Fibroblast of skin of right quadriceps (primary cell): ENCODE results near the gene IL1RAP.
A peak's percentile ranks its signal among the peaks of the same experiment; 100 is the strongest.
"Not testable (repeated sequence)": the region's sequence is repeated elsewhere in the genome, so short reads cannot be mapped to it uniquely, and the experiment has no call there.

ENCODE experiments used
- DNase-seq: peaks from one replicate; pipeline ENCODE4 v3.0.0-alpha.2; 2013

The IL1RAP gene

DNA sequence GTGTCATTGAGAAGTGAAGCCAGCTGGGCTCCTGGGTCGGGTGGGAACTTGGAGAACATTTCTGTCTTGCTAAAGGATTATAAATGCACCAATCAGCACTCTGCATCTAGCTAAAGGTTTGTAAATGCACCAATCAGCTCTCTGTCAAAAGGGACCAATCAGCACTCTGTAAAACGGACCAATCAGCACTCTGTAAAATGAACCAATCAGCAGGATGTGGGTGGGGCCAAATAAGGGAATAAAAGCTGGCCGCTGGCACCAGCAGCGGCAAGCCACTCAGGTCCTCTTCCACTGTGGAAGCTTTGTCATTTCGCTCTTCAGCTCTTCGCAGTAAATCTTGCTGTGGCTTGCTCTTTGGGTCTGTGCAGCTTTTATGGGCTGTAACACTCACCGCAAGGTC, 164.0 kb downstream of the IL1RAP start:
- not testable (repeated sequence) for DNase-seq

DNA sequence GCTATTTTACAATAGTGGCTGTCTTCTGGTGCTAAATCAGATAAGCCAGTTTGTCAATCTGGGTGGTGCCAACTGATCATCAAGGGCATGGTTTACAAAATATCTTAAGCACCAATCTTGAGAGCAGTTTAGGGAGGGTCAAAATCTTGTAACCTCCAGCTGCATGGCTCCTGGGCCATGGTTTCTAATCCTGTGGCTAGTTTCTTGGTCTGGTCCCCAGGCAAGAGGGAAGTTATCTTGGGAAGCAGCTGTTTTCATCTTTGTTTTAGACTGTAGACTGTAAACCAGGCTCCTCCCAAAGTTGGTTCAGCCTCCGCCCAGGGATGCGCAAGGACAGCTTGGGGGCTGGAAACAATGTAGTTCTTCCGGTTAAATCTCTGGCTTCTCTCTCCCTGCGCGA, 166.8 kb downstream of the IL1RAP start:
- no peak for DNase-seq

DNA sequence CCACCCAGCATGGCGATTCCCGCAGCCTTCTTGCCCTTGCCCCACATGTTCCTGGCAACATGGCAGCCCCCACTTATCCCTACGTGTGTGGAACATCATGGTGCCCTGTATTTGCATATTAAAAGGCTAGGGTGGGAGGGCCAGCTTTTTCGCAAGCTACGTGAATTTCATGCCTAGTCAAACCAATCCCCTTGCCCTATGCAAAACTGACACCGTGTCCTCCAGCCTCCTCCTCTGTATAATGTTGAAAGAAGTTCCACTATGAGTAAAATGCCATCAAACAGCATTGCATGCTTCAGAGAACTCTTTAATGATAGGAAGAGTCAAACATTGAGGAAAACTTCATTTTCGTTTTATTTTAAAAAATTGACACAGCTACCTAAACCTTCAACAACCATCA, 170.9 kb downstream of the IL1RAP start:
- DNase-seq = no peak

- DNase-seq = no peak
These were observed 172.1 kb downstream of the IL1RAP start for GRCh38 chr3:190686011-190686410.

GRCh38 chr3:190690246-190690645, 176.4 kb downstream of the IL1RAP start:
- no peak for DNase-seq

DNA sequence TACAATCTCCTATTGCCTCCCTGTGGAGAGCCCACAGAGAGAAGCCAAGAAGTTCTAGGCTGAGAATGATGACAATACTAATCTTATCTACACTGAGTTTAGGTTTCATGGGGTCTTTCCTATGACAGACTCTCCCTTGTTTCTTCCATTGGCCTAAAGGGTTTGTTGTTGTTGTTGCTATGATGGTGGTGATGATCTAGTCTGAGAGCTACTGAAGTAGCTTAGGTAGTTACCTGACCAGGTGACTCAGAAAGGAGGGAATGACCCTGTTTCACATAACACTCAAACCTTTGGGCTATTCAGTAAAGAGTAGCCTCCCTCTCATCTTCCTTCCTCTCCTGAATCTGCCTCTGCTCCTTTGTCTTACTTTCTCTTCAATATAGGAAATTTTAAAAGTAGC, 178.4 kb downstream of the IL1RAP start:
- no peak for DNase-seq

DNA sequence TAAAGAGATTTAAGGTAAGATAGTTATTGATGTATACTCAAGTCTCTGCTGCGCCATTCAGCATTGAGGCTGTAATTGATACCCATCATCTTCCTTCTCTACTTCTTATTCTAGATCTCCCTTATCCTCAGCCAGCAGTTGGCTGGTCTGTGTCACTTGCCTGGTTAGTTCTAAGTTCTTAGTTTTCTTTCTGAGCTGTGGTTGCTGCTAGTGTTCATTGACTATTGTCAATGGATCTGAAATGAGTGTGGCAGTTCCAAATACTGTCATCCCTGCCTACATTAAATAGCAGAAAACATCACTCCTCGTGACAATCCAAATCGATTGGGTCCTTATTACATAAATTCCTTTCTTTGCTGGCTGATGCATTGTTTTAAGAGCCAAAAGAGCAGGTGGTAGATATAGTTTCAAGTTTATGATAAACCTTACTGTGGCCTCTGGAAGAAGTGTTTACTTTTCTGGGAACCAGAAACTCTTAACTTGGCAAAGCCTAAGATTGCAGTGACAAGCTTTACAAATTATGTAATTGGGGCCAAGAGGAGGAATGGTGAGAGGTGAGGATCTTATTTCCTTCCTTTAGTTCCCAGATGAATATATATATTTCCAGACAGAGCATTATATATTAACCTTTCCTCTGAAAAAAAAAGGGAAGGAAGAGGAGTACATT, 180.6 kb downstream of the IL1RAP start:
- no peak for DNase-seq

GRCh38 chr3:190695225-190695624, 181.3 kb downstream of the IL1RAP start:
- no peak for DNase-seq

DNA sequence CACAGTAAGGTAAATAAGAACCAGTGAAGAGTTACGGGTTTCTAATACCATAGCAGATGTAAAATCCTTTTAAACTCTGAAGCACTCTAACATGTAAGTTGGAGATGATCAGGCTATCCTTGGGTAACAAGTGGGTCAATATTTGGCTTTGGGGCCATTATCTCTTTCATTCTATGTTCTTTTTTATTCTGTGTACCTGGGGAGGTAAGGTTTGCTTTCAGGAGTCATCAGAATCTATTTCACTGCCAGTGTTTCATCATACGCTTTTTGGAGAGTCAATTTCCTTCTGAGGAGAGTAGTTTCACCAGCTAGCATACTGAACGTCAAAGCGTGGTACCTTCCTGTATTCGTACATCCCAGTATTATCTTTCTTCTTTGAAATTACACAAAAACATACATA, 182.1 kb downstream of the IL1RAP start:
- DNase-seq = no peak

GRCh38 chr3:190696777-190697501, 183.1 kb downstream of the IL1RAP start:
- peak; percentile 32 for DNase-seq

DNA sequence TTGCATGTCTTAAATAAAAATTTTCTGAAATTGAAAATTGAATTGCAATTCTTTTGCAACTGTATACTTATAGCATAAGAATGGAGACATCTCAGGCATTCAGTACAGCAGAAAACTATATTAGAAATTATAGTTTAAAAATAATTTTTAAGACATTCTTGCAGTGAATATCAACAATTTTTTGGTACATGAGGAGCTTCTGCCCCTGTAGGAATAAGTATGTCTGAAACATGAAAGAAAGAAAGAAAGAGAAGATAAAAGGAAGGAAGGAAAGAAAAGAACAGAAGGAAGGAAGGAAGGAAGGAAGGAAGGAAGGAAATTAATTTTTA, 183.6 kb downstream of the IL1RAP start:
- no peak for DNase-seq

DNA sequence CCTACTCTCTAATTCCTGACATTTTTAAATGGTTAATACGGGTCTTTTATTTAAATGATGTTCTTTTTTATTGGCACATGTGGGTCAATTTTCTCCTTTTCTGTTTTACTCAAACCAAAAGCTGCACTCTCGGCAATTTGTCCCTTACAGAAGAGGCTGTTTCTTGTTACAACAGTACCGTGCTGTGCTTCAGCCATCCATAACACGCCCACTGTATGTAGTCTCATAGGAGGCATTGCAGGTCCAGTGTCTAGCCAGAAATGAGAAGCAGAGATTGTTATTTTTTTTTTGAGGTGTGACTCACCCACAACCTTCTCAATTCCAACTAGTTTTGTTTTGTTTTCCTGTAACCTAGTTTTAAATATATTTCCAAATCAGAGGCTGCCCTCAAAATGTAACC, 184.0 kb downstream of the IL1RAP start:
- peak; percentile 49 for DNase-seq

DNA sequence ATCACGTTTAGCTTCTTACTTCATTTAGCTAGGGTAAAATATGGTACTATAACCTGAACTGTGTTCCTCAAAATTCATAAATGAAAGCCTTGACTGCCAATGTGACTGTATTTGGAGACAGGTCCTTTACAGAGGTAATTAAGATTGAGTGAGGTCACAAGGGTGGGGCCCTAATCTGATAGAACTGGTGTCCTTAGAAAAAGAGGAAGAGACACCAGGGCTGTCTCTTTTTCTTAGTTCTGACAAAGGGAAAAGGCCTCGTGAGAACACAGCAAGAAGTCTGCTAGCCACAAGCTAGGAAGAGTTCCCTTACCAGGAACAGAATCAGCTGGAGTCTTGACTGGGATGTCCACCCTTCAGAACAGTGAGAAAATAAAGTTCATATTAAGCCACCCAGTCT, 185.9 kb downstream of the IL1RAP start:
- DNase-seq = no peak

GRCh38 chr3:190701096-190701532, 187.2 kb downstream of the IL1RAP start:
- peak; percentile 18 for DNase-seq

DNA sequence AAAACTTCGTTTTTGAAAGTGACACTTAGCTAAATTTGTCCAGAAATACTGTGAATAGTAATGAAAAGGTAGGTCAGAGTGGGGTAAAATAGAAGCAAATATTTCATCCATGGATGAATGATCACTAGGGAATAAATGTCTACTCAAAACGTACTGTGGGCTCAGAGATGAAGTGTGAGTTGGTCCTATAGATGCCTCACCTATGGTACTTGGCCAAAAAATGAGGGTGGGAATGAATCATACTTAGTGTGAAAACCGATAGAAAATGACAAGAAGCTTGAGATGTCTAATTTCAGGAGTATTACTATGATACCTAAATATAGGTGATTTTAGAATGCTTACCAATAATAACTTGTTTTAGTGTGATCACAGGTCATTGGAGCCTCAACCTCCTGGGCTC, 192.7 kb downstream of the IL1RAP start:
- DNase-seq = no peak
